Endometrial microvascular endothelial cells (primary cell): ENCODE measurements around the gene CAMTA1. TPM values are rescaled to one million over a fixed set of nuclear protein-coding genes. Genes with fewer than 3 reads are reported as not detected.

Source experiments
- in situ Hi-C: cut with HindIII; loops from 2 replicates; pipeline ENCODE4 v1.10.0; 2017; ENCODE audit warnings: low sequenced_read_pairs, low pct_unique_long_range_greater_than_20kb; ENCODE audit errors: inconsistent ontology term
- total RNA-seq: library from RNA; depleted of rRNA; stranded (reverse); fragments of >200 nt; gene quantifications from one replicate; pipeline ENCODE4 v1.2.3, GENCODE V29; 2015; ENCODE audit errors: inconsistent ontology term

Gene CAMTA1
- total RNA-seq, 1 donor from 2014 or later: 89.0 TPM

DNA sequence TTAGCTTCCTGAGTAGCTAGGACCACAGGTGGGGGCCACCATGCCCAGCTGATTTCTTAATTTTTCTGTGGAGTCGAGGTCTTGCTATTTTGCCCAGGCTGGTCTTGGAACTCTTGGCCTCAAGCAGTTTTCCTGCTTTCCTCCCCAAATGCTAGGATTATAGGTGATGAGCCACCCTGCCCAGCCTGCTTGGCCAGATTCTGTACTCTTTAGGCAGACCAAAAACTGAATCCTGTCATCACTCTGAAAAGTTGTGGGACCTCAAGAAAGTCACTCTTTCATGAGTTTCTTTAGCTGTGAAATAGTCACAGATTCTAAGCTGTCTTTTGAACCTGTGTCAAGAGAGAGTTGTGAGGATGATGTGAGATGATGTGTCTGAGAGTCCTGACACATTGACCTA is 105.4 kb downstream of the CAMTA1 start:
- in situ Hi-C loops: loop anchor here (25.0 kb wide), 1 partner anchor 178 kb away; the partner anchor contains the start of gene DNAJC11

GRCh38 chr1:6891781-6892579 is 106.7 kb downstream of the CAMTA1 start:
- in situ Hi-C loops: loop anchor here (25.0 kb wide), 1 partner anchor 180 kb away; the partner anchor contains the start of gene DNAJC11

DNA sequence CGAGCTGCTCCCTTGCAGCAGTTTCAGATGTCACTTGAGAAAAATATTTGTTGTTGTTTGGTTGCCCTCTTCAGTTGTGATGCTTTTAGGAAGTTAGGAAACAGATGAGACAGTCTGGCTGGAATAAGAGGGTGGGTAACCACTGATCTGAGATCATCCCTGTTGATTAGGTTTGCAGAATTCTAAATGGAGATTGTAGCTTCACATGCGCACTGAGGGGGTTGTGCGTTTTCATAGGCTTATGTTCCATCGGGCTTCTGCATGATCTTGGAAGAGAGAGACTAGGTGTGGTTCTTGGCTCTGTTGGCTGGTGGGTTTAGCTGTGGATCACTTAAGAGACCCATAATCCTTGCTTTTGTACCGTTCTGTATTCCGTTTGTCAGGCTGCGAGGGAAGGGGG is 108.1 kb downstream of the CAMTA1 start:
- in situ Hi-C loops: loop anchor here (25.0 kb wide), 1 partner anchor 181 kb away; the partner anchor contains the start of gene DNAJC11

- in situ Hi-C loops: loop anchor here (25.0 kb wide), 1 partner anchor 185 kb away; the partner anchor contains the start of gene DNAJC11
Measured at GRCh38 chr1:6897138-6897537, 111.9 kb downstream of the CAMTA1 start.

GRCh38 chr1:6898974-6899539 is 113.8 kb downstream of the CAMTA1 start:
- in situ Hi-C loops: loop anchor here (25.0 kb wide), 1 partner anchor 187 kb away; the partner anchor contains the start of gene DNAJC11

GRCh38 chr1:6899621-6900020 is 114.4 kb downstream of the CAMTA1 start:
- in situ Hi-C loops: loop anchor here (25.0 kb wide), 1 partner anchor 187 kb away; the partner anchor contains the start of gene DNAJC11

- in situ Hi-C loops: no loop called here
Measured at GRCh38 chr1:6902153-6902552, 116.9 kb downstream of the CAMTA1 start.

- in situ Hi-C loops: no loop called here
Measured at GRCh38 chr1:6904476-6905170, 119.4 kb downstream of the CAMTA1 start.

DNA sequence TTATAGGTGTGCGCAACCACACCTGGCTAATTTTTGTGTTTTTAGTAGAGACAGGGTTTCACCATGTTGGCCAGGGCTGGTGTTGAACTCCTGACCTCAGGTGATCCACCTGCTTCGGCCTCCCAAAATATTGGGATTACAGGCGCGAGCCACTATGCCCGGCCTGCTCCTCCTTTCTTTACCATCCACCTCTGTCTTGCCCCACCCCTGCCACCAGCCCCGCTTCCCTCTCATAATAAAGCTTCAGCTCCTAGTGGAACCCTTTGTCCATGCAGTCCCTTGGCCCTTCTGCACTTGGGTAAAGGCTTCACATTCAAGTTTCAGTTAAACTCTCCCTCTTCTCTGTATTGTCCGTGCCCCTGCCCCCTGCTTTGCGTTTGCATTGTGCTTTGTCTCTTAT is 120.1 kb downstream of the CAMTA1 start:
- in situ Hi-C loops: no loop called here

- in situ Hi-C loops: no loop called here
Measured at GRCh38 chr1:6905790-6906189, 120.5 kb downstream of the CAMTA1 start.

GRCh38 chr1:6906783-6907182 is 121.5 kb downstream of the CAMTA1 start:
- in situ Hi-C loops: no loop called here

DNA sequence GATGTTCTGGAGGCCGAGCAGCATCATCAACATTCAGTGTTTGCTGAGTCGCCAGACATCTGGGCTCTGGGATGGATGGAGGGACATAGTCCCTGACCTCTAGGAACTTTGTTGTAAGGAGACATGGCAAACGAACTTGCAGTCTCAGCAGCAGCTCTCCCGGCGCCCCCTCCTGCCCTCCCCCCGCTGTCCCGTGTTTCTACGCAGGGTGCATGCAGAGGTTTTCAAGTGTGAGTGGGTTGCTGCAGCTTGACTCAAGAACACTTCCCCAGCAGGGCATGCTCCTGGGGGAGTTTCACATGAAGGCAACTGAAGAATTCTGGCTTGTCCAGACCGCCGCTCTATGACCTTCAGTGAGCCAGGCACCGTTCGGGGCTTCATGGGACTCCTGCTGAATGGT is 121.9 kb downstream of the CAMTA1 start:
- in situ Hi-C loops: no loop called here

GRCh38 chr1:6907676-6908434 is 122.6 kb downstream of the CAMTA1 start:
- in situ Hi-C loops: no loop called here

- in situ Hi-C loops: no loop called here
Measured at GRCh38 chr1:6909401-6909800, 124.1 kb downstream of the CAMTA1 start.

DNA sequence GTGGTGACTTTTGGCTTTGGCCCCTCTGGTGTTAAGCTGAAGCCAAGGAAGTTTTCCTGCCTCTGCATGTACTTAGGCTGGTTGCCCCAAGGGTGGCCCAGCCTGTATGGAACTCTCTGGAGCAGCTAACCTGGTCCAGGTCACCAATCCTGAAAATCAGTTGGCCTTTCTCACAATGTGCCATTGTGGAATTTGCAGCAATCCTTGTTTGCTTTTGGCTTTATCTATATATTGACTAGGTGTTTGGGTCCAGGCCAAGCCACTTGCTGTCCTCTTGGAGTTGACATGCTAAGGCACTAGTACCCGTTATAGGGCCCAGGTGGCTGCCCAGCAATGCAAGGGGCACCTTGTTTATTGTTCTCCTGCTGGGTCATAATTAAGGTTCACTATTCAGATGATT is 124.6 kb downstream of the CAMTA1 start:
- in situ Hi-C loops: no loop called here

GRCh38 chr1:6911021-6911941 is 126.0 kb downstream of the CAMTA1 start:
- in situ Hi-C loops: no loop called here

GRCh38 chr1:6911974-6912373 is 126.7 kb downstream of the CAMTA1 start:
- in situ Hi-C loops: no loop called here

DNA sequence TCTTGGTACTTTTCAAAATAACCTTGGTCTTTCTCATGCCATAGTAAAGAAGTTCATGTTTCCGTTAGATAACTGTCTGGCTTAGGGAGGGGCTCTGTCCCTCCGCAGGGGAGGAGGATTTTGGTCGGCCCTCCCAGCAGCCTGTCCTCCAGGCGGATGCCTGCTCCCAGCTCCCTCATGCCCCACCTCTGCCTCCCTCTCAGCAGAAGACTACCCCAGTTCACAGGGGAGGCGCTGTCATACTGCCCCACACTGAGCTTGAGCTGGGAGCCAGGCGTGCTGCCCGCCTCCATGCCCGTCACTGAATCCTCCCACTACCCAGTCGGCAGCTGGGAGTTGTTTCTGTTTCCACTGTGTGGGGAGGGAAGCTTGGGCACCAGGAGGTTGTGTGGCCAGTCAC is 127.3 kb downstream of the CAMTA1 start:
- in situ Hi-C loops: no loop called here
